Fibroblast of lung (primary cell): Measurements from ENCODE around the gene PRPH. TPM values are rescaled to one million over a fixed set of nuclear protein-coding genes. Genes with fewer than 3 reads are reported as not detected.

Experiments used
- DNase-seq, 2 donors: peaks; one replicate each; pipeline versions ENCODE4 v3.0.0 to v3.0.0-alpha.2; 2010; ENCODE audit warnings: low read depth in 2 of 2
- H2AFZ ChIP-seq: 2 replicates; pipeline ENCODE4 v1.5.1; 2012; ENCODE audit warnings: low read length, control low read depth, inconsistent platforms
- H3K27ac ChIP-seq: 2 replicates; pipeline ENCODE4 v1.5.1; 2011; ENCODE audit warnings: low read length, control low read depth; ENCODE audit not compliant: insufficient read depth
- H3K27me3 ChIP-seq: 2 replicates; pipeline ENCODE4 v1.5.1; 2011; ENCODE audit warnings: mild to moderate bottlenecking, low read length; ENCODE audit not compliant: control insufficient read depth, insufficient read depth
- H3K36me3 ChIP-seq: 2 replicates; pipeline ENCODE4 v1.5.1; 2011; ENCODE audit warnings: low read length; ENCODE audit not compliant: control insufficient read depth, insufficient read depth
- H3K4me1 ChIP-seq: 2 replicates; pipeline ENCODE4 v1.5.1; 2011; ENCODE audit warnings: low read length; ENCODE audit not compliant: control insufficient read depth, insufficient read depth; ENCODE audit errors: extremely low read depth
- H3K4me2 ChIP-seq: 2 replicates; pipeline ENCODE4 v1.5.1; 2011; ENCODE audit warnings: low read length, control low read depth; ENCODE audit not compliant: insufficient read depth; ENCODE audit errors: extremely low read depth
- H3K4me3 ChIP-seq, 4 experiments: fragments of 200-600 bp in 1 of 4; sonication (generic) in 1 of 4; replicated peaks in 1 of 4; 2 replicates each; pipeline ENCODE4 v1.5.1; 2011 to 2016; ENCODE audit warnings: low read length in 4 of 4, low read depth in 3 of 4, mild to moderate bottlenecking in 3 of 4, control low read depth in 2 of 4, inconsistent platforms in 1 of 4, mixed read lengths in 1 of 4; ENCODE audit not compliant: insufficient read depth in 1 of 4; ENCODE audit errors: control extremely low read depth in 1 of 4
- H3K79me2 ChIP-seq: 2 replicates; pipeline ENCODE4 v1.5.1; 2012; ENCODE audit warnings: mild to moderate bottlenecking, low read length, inconsistent platforms; ENCODE audit not compliant: control insufficient read depth, insufficient read depth
- H3K9ac ChIP-seq: 2 replicates; pipeline ENCODE4 v1.5.1; 2011; ENCODE audit warnings: mild to moderate bottlenecking, low read length, control low read depth; ENCODE audit not compliant: insufficient read depth
- H3K9me3 ChIP-seq: 2 replicates; pipeline ENCODE4 v1.5.1; 2012; ENCODE audit warnings: low read depth, low read length; ENCODE audit not compliant: control insufficient read depth, insufficient read depth
- H4K20me1 ChIP-seq: 2 replicates; pipeline ENCODE4 v1.5.1; 2011; ENCODE audit warnings: low read length; ENCODE audit not compliant: control insufficient read depth, insufficient read depth; ENCODE audit errors: extremely low read depth
- CTCF ChIP-seq, 2 donors: IDR thresholded peaks in 1 of 2; conservative IDR thresholded peaks in 1 of 2; 1 replicate in 1 of 2; 2 replicates in 1 of 2; pipeline ENCODE4 v1.5.1; 2011 to 2012; ENCODE audit warnings: low read length in 2 of 2, control low read depth in 1 of 2, inconsistent platforms in 1 of 2, low read depth in 1 of 2, mild to moderate bottlenecking in 1 of 2
- EZH2 ChIP-seq: IDR thresholded peaks from 2 replicates; pipeline ENCODE4 v1.5.1; 2012; ENCODE audit warnings: low read length, control low read depth, mild to moderate bottlenecking; ENCODE audit errors: missing control alignments
- polyA plus RNA-seq, 2 donors: library from polyadenylated mRNA; depleted of rRNA in 1 of 2; stranded (reverse) in 1 of 2; unstranded in 1 of 2; fragments of >200 nt; gene quantifications; 2 replicates each; pipeline ENCODE4 v1.2.1, GENCODE V29; 2011 to 2012; ENCODE audit warnings: missing spikeins in 1 of 2
- total RNA-seq: library from RNA; depleted of rRNA; stranded (reverse); fragments of >200 nt; gene quantifications from 2 replicates; pipeline ENCODE4 v1.2.1, GENCODE V29; 2014

Gene PRPH
- total and polyA plus RNA-seq, 2 donors (not counting 1 experiment from before 2014, with no cell fraction given) = 0.06 to 0.50 TPM

GRCh38 chr12:49322708-49323523, 28.0 kb downstream of the PRPH start, which contains the start of gene TROAP:
TROAP (plus strand) TSS chr12:49323255; CDS start chr12:49323609, 354 bp downstream.
- peak within 1 kb of the TSS; percentile 75 for H3K4me2 ChIP-seq
- peaks cover 11% of the 10 kb centered on the region for H3K79me2 ChIP-seq
- no peaks in the 10 kb centered on the region for H4K20me1 ChIP-seq
- peak within 1 kb of the TSS; percentile 73 for H3K27ac ChIP-seq
- H3K4me3 ChIP-seq = peak within 1 kb of the TSS; percentile 75 to 80 (median 78)
- H3K36me3 ChIP-seq = peaks cover 6% of the 10 kb centered on the region
- H3K9me3 ChIP-seq = no peaks in the 10 kb centered on the region
- no peak for TF ChIP-seq CTCF (conservative IDR thresholded peaks at IDR 0.05 in 1 of 2, IDR thresholded peaks at IDR 0.05 in 1 of 2; ENCODE audit: low read depth in 1 of 2, low read length in 2 of 2)
- no peak for TF ChIP-seq EZH2
- peak; percentile 96 to 98 for DNase-seq
- H2AFZ ChIP-seq = peak within 1 kb of the TSS; percentile 87
- peaks cover 2% of the 10 kb centered on the region for H3K4me1 ChIP-seq
- peak within 1 kb of the TSS; percentile 74 for H3K9ac ChIP-seq
- no peaks in the 10 kb centered on the region for H3K27me3 ChIP-seq

GRCh38 chr12:49323524-49324097, 28.7 kb downstream of the PRPH start:
- TF ChIP-seq CTCF (conservative IDR thresholded peaks at IDR 0.05 in 1 of 2, IDR thresholded peaks at IDR 0.05 in 1 of 2; ENCODE audit: low read depth in 1 of 2, low read length in 2 of 2) (no peak), EZH2 (no peak)
- H2AFZ ChIP-seq = peak overlapping the region; percentile 87
- peak overlapping the region; percentile 41 for H3K27ac ChIP-seq
- no peak for DNase-seq
- H3K79me2 ChIP-seq = peaks cover 11% of the 10 kb centered on the region
- peak overlapping the region; percentile 62 to 80 (median 78) for H3K4me3 ChIP-seq
- H3K4me1 ChIP-seq = peaks cover 2% of the 10 kb centered on the region
- no peaks in the 10 kb centered on the region for H3K9me3 ChIP-seq
- no peaks in the 10 kb centered on the region for H4K20me1 ChIP-seq
- no peaks in the 10 kb centered on the region for H3K27me3 ChIP-seq
- peak overlapping the region; percentile 47 for H3K9ac ChIP-seq
- peak overlapping the region; percentile 61 for H3K4me2 ChIP-seq
- peaks cover 6% of the 10 kb centered on the region for H3K36me3 ChIP-seq

- H3K27me3 ChIP-seq = no peaks in the 10 kb centered on the region
These were observed 30.7 kb downstream of the PRPH start for GRCh38 chr12:49325606-49326005.

More at GRCh38 chr12:49325606-49326005, 30.7 kb downstream of the PRPH start:
- Histone ChIP-seq H3K36me3 (peaks cover 8% of the 10 kb centered on the region), H3K27ac (no peak overlapping the region), H3K4me1 (peaks cover 2% of the 10 kb centered on the region), H4K20me1 (no peaks in the 10 kb centered on the region), H3K4me3 (no peak overlapping the region), H3K9ac (no peak overlapping the region), H3K79me2 (peaks cover 11% of the 10 kb centered on the region), H3K4me2 (no peak overlapping the region), H2AFZ (no peak overlapping the region), H3K9me3 (no peaks in the 10 kb centered on the region)
- no peak for TF ChIP-seq EZH2
- TF ChIP-seq CTCF (conservative IDR thresholded peaks at IDR 0.05 in 1 of 2, IDR thresholded peaks at IDR 0.05 in 1 of 2; ENCODE audit: low read depth in 1 of 2, low read length in 2 of 2) = no peak
- DNase-seq = no peak
